CD14-positive monocyte (primary cell): ENCODE measurements around the gene MAP2K5. TPM values are rescaled to one million over a fixed set of nuclear protein-coding genes. Genes with fewer than 3 reads are reported as not detected.

ENCODE experiments used
- DNase-seq, 3 donors: peaks; one replicate each; pipeline ENCODE4 v3.0.0-alpha.2; 2011 to 2022
- H2AFZ ChIP-seq: 2 replicates; pipeline ENCODE4 v1.6.0; 2012; ENCODE audit warnings: mild to moderate bottlenecking, low read depth, low read length, inconsistent platforms; ENCODE audit not compliant: insufficient read depth, poor library complexity, severe bottlenecking
- H3K27ac ChIP-seq, 2 donors: 1 replicate in 1 of 2; 2 replicates in 1 of 2; pipeline ENCODE4 v1.5.1; 2012 to 2013; ENCODE audit warnings: low read length in 2 of 2, control low read depth in 1 of 2, inconsistent platforms in 1 of 2, low read depth in 1 of 2, mild to moderate bottlenecking in 1 of 2
- H3K27me3 ChIP-seq, 2 donors: one replicate each; pipeline versions ENCODE4 v1.6.0 to v1.6.1; 2011 to 2013; ENCODE audit warnings: low read length in 2 of 2; ENCODE audit not compliant: control insufficient read depth in 2 of 2, insufficient read depth in 2 of 2
- H3K36me3 ChIP-seq, 2 donors: replicated peaks in 1 of 2; 1 replicate in 1 of 2; 2 replicates in 1 of 2; pipeline versions ENCODE4 v1.5.1 to v1.6.1; 2012 to 2013; ENCODE audit warnings: low read length in 2 of 2, control low read depth in 1 of 2, inconsistent platforms in 1 of 2, mild to moderate bottlenecking in 1 of 2; ENCODE audit not compliant: insufficient read depth in 2 of 2, control insufficient read depth in 1 of 2
- H3K4me1 ChIP-seq, 2 donors: 1 replicate in 1 of 2; 2 replicates in 1 of 2; pipeline versions ENCODE4 v1.5.1 to v1.6.1; 2012 to 2013; ENCODE audit warnings: low read length in 2 of 2, control low read depth in 1 of 2, inconsistent platforms in 1 of 2, mild to moderate bottlenecking in 1 of 2, moderate library complexity in 1 of 2; ENCODE audit not compliant: insufficient read depth in 2 of 2, control insufficient read depth in 1 of 2
- H3K4me2 ChIP-seq: replicated peaks from 2 replicates; pipeline ENCODE3; 2012; ENCODE audit warnings: low read length, moderate library complexity, mild to moderate bottlenecking; ENCODE audit not compliant: poor library complexity, severe bottlenecking; ENCODE audit errors: extremely low read depth
- H3K4me3 ChIP-seq, 3 experiments: fragments of 200-600 bp in 1 of 3; sonication (generic) in 1 of 3; replicated peaks in 1 of 3; 1 replicate in 2 of 3; 2 replicates in 1 of 3; pipeline ENCODE4 v1.5.1; 2011 to 2013; ENCODE audit warnings: low read length in 3 of 3, mild to moderate bottlenecking in 3 of 3, control low read depth in 2 of 3, low read depth in 2 of 3, inconsistent platforms in 1 of 3, moderate library complexity in 1 of 3
- H3K79me2 ChIP-seq: 2 replicates; pipeline ENCODE4 v1.6.0; 2012; ENCODE audit warnings: mild to moderate bottlenecking, control low read depth, inconsistent platforms, low read length, moderate library complexity; ENCODE audit not compliant: insufficient read depth
- H3K9ac ChIP-seq: 2 replicates; pipeline ENCODE4 v1.6.0; 2017; ENCODE audit warnings: low read length, mild to moderate bottlenecking; ENCODE audit not compliant: insufficient read depth, poor library complexity, severe bottlenecking
- H3K9me3 ChIP-seq, 2 donors: replicated peaks in 1 of 2; 1 replicate in 1 of 2; 2 replicates in 1 of 2; pipeline versions ENCODE4 v1.5.1 to v1.6.1; 2012 to 2013; ENCODE audit warnings: low read length in 2 of 2, control low read depth in 1 of 2; ENCODE audit not compliant: control insufficient read depth in 1 of 2, insufficient read depth in 1 of 2
- H4K20me1 ChIP-seq: 2 replicates; pipeline ENCODE4 v1.6.0; 2012; ENCODE audit warnings: mild to moderate bottlenecking, low read length, control low read depth, moderate library complexity; ENCODE audit not compliant: insufficient read depth
- H3K27ac Mint-ChIP-seq, 7 donors: one replicate each; pipeline ENCODE4 v1.8.0; 2020; ENCODE audit warnings: mild to moderate bottlenecking in 7 of 7, mixed read lengths in 7 of 7, moderate library complexity in 6 of 7, inconsistent platforms in 2 of 7
- H3K27me3 Mint-ChIP-seq, 3 donors: one replicate each; pipeline ENCODE4 v1.8.0; 2021 to 2022; ENCODE audit warnings: low read depth in 3 of 3, mild to moderate bottlenecking in 3 of 3, mixed read lengths in 3 of 3, moderate library complexity in 3 of 3, inconsistent platforms in 1 of 3
- H3K36me3 Mint-ChIP-seq, 2 donors: one replicate each; pipeline ENCODE4 v1.8.0; 2020; ENCODE audit warnings: mixed read lengths in 2 of 2, inconsistent platforms in 1 of 2, mild to moderate bottlenecking in 1 of 2
- H3K4me1 Mint-ChIP-seq: one replicate; pipeline ENCODE4 v1.8.0; 2020; ENCODE audit warnings: mild to moderate bottlenecking, mixed read lengths
- H3K4me3 Mint-ChIP-seq, 2 donors: one replicate each; pipeline ENCODE4 v1.8.0; 2020; ENCODE audit warnings: mild to moderate bottlenecking in 2 of 2, mixed read lengths in 2 of 2, moderate library complexity in 1 of 2
- H3K9me3 Mint-ChIP-seq, 7 donors: one replicate each; pipeline ENCODE4 v1.8.0; 2020 to 2022; ENCODE audit warnings: mixed read lengths in 7 of 7, mild to moderate bottlenecking in 6 of 7, moderate library complexity in 6 of 7, inconsistent platforms in 2 of 7
- CTCF ChIP-seq: fragments of 200-600 bp; IDR thresholded peaks from one replicate; pipeline ENCODE4 v1.8.0; 2022; ENCODE audit warnings: antibody characterized with exemption, mild to moderate bottlenecking
- WGBS: methylation state at CpG from one replicate; pipeline ENCODE4 v1.1.5; 2013; ENCODE audit warnings: missing lambda C conversion rate; ENCODE audit not compliant: insufficient coverage; 5-methylcytosine and 5-hydroxymethylcytosine counted together
- intact Hi-C, 2 donors: fragments of 100-400 bp; cut with micrococcal nuclease; formaldehyde crosslinking; loops; one replicate each; pipeline versions ENCODE4 v1.15.0 to v1.15.1; 2023
- polyA plus RNA-seq, 3 donors: library from polyadenylated mRNA; depleted of rRNA in 1 of 3; unstranded in 2 of 3; stranded (reverse) in 1 of 3; fragments of 300-500 nt in 2 of 3; fragments of >200 nt in 1 of 3; fragmentation: Illumina TruSeq in 2 of 3; gene quantifications; 1 replicate in 2 of 3; 2 replicates in 1 of 3; pipeline ENCODE4 v1.2.3, GENCODE V29; 2012 to 2021

MAP2K5 gene
- polyA plus RNA-seq, 3 donors = 10.2 to 11.3 (median 10.6) TPM

- Mint-ChIP-seq H3K4me3 (no peak overlapping the region), H3K27me3 (peaks cover 0 to 4% (median 0%) of the 10 kb centered on the region in 3 donors), H3K27ac (no peak overlapping the region), H3K4me1 (no peaks in the 10 kb centered on the region), H3K9me3 (no peaks in the 10 kb centered on the region), H3K36me3 (peaks cover 18 to 20% of the 10 kb centered on the region in 2 donors)
- no peaks in the 10 kb centered on the region for H3K27me3 ChIP-seq
- no peak overlapping the region for H3K4me3 ChIP-seq
- no peak overlapping the region for H3K9ac ChIP-seq
- peaks cover 5% of the 10 kb centered on the region in 2 donors for H3K36me3 ChIP-seq
- H3K9me3 ChIP-seq = no peaks in the 10 kb centered on the region
- no peak overlapping the region for H3K27ac ChIP-seq
- intact Hi-C loops = no loop called here
- DNase-seq = no peak
- H3K4me1 ChIP-seq = no peaks in the 10 kb centered on the region
- H4K20me1 ChIP-seq = no peaks in the 10 kb centered on the region
- no CpG with 5 or more reads among the region's 4 CpGs for WGBS
- H3K79me2 ChIP-seq = no peaks in the 10 kb centered on the region
- no peak for TF ChIP-seq CTCF
- no peak overlapping the region for H3K4me2 ChIP-seq
- H2AFZ ChIP-seq = no peak overlapping the region
Measured at GRCh38 chr15:67607329-67607728, 64.8 kb downstream of the MAP2K5 start.

GRCh38 chr15:67607959-67608637 is 65.6 kb downstream of the MAP2K5 start:
- DNase-seq = no peak
- Mint-ChIP-seq H3K27me3 (peaks cover 0 to 4% (median 0%) of the 10 kb centered on the region in 3 donors), H3K9me3 (no peaks in the 10 kb centered on the region), H3K4me1 (no peaks in the 10 kb centered on the region), H3K36me3 (peaks cover 14 to 18% of the 10 kb centered on the region in 2 donors), H3K27ac (no peak overlapping the region), H3K4me3 (no peak overlapping the region)
- H3K4me3 ChIP-seq = no peak overlapping the region
- H2AFZ ChIP-seq = no peak overlapping the region
- no peaks in the 10 kb centered on the region for H3K4me1 ChIP-seq
- no peak overlapping the region for H3K4me2 ChIP-seq
- H3K27me3 ChIP-seq = no peaks in the 10 kb centered on the region
- H3K9ac ChIP-seq = no peak overlapping the region
- H3K9me3 ChIP-seq = no peaks in the 10 kb centered on the region
- H3K36me3 ChIP-seq = peaks cover 5% of the 10 kb centered on the region in 2 donors
- H3K27ac ChIP-seq = no peak overlapping the region
- H4K20me1 ChIP-seq = no peaks in the 10 kb centered on the region
- intact Hi-C loops = no loop called here
- H3K79me2 ChIP-seq = no peaks in the 10 kb centered on the region
- 90% methylated on average over 1 of the region's 3 CpGs for WGBS
- no peak for TF ChIP-seq CTCF
